Liver (tissue), 3 donors: Measurements from ENCODE around the gene SLC20A1.

ENCODE experiments used
- FOXA1 ChIP-seq: IDR thresholded peaks from 2 replicates; pipeline ENCODE4 v1.6.1; 2016; ENCODE audit warnings: antibody characterized with exemption
- GABPA ChIP-seq, 2 donors: IDR thresholded peaks in 1 of 2; conservative IDR thresholded peaks in 1 of 2; 2 replicates each; pipeline ENCODE4 v1.6.1; 2016; ENCODE audit warnings: antibody characterized with exemption in 2 of 2, mild to moderate bottlenecking in 1 of 2, moderate library complexity in 1 of 2
- HNF4A ChIP-seq, 2 donors: conservative IDR thresholded peaks; 2 replicates each; pipeline ENCODE4 v1.6.1; 2016; ENCODE audit warnings: antibody characterized with exemption in 2 of 2, mild to moderate bottlenecking in 2 of 2
- REST ChIP-seq: IDR thresholded peaks from 2 replicates; pipeline ENCODE4 v1.6.1; 2016; ENCODE audit warnings: antibody characterized with exemption, mild to moderate bottlenecking
- TF ChIP-seq, protein P1 (sequence below): fragments of 150-350 bp; IDR thresholded peaks from 2 replicates; pipeline ENCODE4 v1.5.1; 2017; ENCODE audit warnings: improper control_type of control experiment, low read depth, low read length; ENCODE audit not compliant: missing input control
- TF ChIP-seq, protein P2 (sequence below): IDR thresholded peaks from 2 replicates; pipeline ENCODE4 v1.6.1; 2016; ENCODE audit warnings: antibody characterized with exemption
- donor health status: healthy.
- donor health status: healthy.

- TF ChIP-seq, protein P1, sequence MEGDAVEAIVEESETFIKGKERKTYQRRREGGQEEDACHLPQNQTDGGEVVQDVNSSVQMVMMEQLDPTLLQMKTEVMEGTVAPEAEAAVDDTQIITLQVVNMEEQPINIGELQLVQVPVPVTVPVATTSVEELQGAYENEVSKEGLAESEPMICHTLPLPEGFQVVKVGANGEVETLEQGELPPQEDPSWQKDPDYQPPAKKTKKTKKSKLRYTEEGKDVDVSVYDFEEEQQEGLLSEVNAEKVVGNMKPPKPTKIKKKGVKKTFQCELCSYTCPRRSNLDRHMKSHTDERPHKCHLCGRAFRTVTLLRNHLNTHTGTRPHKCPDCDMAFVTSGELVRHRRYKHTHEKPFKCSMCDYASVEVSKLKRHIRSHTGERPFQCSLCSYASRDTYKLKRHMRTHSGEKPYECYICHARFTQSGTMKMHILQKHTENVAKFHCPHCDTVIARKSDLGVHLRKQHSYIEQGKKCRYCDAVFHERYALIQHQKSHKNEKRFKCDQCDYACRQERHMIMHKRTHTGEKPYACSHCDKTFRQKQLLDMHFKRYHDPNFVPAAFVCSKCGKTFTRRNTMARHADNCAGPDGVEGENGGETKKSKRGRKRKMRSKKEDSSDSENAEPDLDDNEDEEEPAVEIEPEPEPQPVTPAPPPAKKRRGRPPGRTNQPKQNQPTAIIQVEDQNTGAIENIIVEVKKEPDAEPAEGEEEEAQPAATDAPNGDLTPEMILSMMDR = no peak
- no peak for TF ChIP-seq FOXA1
- TF ChIP-seq HNF4A (conservative IDR thresholded peaks at IDR 0.05) = no peak
- TF ChIP-seq, protein P2, sequence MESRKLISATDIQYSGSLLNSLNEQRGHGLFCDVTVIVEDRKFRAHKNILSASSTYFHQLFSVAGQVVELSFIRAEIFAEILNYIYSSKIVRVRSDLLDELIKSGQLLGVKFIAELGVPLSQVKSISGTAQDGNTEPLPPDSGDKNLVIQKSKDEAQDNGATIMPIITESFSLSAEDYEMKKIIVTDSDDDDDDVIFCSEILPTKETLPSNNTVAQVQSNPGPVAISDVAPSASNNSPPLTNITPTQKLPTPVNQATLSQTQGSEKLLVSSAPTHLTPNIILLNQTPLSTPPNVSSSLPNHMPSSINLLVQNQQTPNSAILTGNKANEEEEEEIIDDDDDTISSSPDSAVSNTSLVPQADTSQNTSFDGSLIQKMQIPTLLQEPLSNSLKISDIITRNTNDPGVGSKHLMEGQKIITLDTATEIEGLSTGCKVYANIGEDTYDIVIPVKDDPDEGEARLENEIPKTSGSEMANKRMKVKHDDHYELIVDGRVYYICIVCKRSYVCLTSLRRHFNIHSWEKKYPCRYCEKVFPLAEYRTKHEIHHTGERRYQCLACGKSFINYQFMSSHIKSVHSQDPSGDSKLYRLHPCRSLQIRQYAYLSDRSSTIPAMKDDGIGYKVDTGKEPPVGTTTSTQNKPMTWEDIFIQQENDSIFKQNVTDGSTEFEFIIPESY = no peak
- no peak for TF ChIP-seq REST
- TF ChIP-seq GABPA (IDR thresholded peaks at IDR 0.05 in 1 of 2, conservative IDR thresholded peaks at IDR 0.05 in 1 of 2) = no peak
These were observed 12.0 kb upstream of the SLC20A1 start for GRCh38 chr2:112633708-112634107.
